ENCODE data around the gene B4GALT5.

- TF ChIP-seq CTCF (conservative IDR thresholded peaks at IDR 0.05 in 1 of 2, IDR thresholded peaks at IDR 0.05 in 1 of 2; ENCODE audit: extremely low read depth in 1 of 2, insufficient read depth in 1 of 2, low read depth in 1 of 2, low read length in 2 of 2) (no peak), EZH2 (IDR thresholded peaks at IDR 0.05; ENCODE audit: borderline replicate concordance, low read length) (no peak)
Observed at GRCh38 chr20:49664612-49665313, 48.9 kb downstream of the B4GALT5 start.
